B cell (primary cell): ENCODE results near the gene ARMC9.

ENCODE experiments used
- EZH2 ChIP-seq: IDR thresholded peaks from 2 replicates; pipeline ENCODE4 v1.6.1; 2012; ENCODE audit warnings: borderline replicate concordance, low read depth, mild to moderate bottlenecking, moderate library complexity, low read length; ENCODE audit not compliant: insufficient read depth, poor library complexity, severe bottlenecking
- TF ChIP-seq, protein P1 (sequence below): fragments of 200-600 bp; IDR thresholded peaks from one replicate; pipeline ENCODE4 v1.8.0; 2022; ENCODE audit warnings: antibody characterized with exemption, mild to moderate bottlenecking

DNA sequence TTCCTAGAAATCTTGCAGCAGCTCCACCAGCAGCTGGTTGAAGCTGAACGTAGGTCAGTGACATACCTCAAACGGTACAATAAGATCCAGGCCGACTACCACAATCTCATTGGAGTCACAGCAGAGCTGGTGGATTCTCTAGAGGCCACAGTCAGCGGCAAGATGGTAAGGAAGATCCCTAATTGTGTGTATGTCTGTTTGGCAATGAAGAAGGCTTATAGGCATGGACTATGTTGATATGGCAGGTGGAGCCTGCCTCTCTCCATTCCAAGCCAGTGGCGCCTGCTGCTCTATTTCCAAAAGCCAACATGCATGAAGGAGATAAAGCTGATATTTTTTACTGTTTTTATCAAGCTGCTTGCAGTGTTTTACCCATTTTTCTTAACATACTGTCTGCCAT lies 36.8 kb downstream of the ARMC9 start:
- TF ChIP-seq, protein P1, sequence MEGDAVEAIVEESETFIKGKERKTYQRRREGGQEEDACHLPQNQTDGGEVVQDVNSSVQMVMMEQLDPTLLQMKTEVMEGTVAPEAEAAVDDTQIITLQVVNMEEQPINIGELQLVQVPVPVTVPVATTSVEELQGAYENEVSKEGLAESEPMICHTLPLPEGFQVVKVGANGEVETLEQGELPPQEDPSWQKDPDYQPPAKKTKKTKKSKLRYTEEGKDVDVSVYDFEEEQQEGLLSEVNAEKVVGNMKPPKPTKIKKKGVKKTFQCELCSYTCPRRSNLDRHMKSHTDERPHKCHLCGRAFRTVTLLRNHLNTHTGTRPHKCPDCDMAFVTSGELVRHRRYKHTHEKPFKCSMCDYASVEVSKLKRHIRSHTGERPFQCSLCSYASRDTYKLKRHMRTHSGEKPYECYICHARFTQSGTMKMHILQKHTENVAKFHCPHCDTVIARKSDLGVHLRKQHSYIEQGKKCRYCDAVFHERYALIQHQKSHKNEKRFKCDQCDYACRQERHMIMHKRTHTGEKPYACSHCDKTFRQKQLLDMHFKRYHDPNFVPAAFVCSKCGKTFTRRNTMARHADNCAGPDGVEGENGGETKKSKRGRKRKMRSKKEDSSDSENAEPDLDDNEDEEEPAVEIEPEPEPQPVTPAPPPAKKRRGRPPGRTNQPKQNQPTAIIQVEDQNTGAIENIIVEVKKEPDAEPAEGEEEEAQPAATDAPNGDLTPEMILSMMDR, result no peak
- no peak for TF ChIP-seq EZH2
